IMR-90 (cell line): Measurements from ENCODE around the gene WASL.

Source experiments
- BHLHE40 ChIP-seq: fragments of 150-350 bp; IDR thresholded peaks from 2 replicates; pipeline ENCODE4 v1.6.1; 2016; ENCODE audit warnings: mild to moderate bottlenecking, low read depth, low read length
- FOS ChIP-seq: fragments of 150-350 bp; IDR thresholded peaks from 2 replicates; pipeline ENCODE4 v1.6.1; 2016; ENCODE audit warnings: low read depth, low read length
- MAFK ChIP-seq: IDR thresholded peaks from 2 replicates; pipeline ENCODE4 v1.6.1; 2012; ENCODE audit warnings: low read depth, low read length, improper control_type of control experiment
- MXI1 ChIP-seq: IDR thresholded peaks from 2 replicates; pipeline ENCODE4 v1.6.1; 2012; ENCODE audit warnings: low read depth, mild to moderate bottlenecking, low read length, moderate library complexity, borderline replicate concordance
- POLR2A ChIP-seq: IDR thresholded peaks from 2 replicates; pipeline ENCODE4 v1.6.1; 2012; ENCODE audit warnings: mild to moderate bottlenecking, low read depth, low read length
- RAD21 ChIP-seq: IDR thresholded peaks from 2 replicates; pipeline ENCODE4 v1.6.1; 2012; ENCODE audit warnings: low read length, improper control_type of control experiment
- RCOR1 ChIP-seq: IDR thresholded peaks from 2 replicates; pipeline ENCODE4 v1.6.1; 2012; ENCODE audit warnings: mild to moderate bottlenecking, low read length, improper control_type of control experiment; ENCODE audit not compliant: insufficient replicate concordance
- RFX5 ChIP-seq: IDR thresholded peaks from 2 replicates; pipeline ENCODE4 v1.8.0; 2012; ENCODE audit warnings: low read depth, mild to moderate bottlenecking, low read length, moderate library complexity
- SMC3 ChIP-seq: fragments of 150-350 bp; IDR thresholded peaks from 2 replicates; pipeline ENCODE4 v1.6.1; 2016; ENCODE audit warnings: low read depth, mild to moderate bottlenecking, antibody characterized with exemption, low read length, moderate library complexity
- TF ChIP-seq, protein P1 (sequence below): conservative IDR thresholded peaks from 2 replicates; pipeline ENCODE4 v1.5.1; 2012; ENCODE audit warnings: mild to moderate bottlenecking, low read depth, low read length, improper control_type of control experiment
- TF ChIP-seq, protein P2 (sequence below): fragments of 150-350 bp; IDR thresholded peaks from 2 replicates; pipeline ENCODE4 v1.6.1; 2017; ENCODE audit warnings: mild to moderate bottlenecking, antibody characterized with exemption, low read length, low read depth

DNA sequence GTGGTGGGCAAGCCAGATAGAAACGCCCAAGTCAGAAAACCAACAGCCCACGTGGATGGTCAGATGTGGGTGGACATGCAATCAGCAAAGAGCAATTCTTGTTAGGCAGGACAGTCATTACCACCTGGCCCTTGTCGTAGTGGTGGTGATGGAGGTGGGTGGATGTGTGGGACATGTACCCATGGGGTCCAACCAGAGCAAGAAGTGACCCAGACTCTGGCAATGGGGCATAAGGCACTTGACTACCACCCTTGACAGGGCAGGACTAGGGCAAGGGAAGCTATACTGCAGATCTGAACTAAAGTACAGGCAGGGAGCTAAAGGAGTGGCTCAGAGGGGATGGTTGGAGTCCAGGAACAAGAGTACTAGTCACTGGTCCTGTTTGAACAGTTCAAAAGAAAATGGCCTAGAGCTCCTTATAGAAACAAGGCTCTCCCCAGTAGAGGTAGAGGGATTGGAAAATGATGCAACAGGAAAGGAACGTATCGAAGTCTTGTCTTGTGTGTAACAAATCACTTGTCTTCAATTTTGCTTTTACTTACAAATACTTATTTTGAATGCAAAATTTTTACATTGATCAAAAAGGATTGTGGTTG, 75.6 kb downstream of the WASL start:
- TF ChIP-seq POLR2A = no peak
- TF ChIP-seq, protein P1, sequence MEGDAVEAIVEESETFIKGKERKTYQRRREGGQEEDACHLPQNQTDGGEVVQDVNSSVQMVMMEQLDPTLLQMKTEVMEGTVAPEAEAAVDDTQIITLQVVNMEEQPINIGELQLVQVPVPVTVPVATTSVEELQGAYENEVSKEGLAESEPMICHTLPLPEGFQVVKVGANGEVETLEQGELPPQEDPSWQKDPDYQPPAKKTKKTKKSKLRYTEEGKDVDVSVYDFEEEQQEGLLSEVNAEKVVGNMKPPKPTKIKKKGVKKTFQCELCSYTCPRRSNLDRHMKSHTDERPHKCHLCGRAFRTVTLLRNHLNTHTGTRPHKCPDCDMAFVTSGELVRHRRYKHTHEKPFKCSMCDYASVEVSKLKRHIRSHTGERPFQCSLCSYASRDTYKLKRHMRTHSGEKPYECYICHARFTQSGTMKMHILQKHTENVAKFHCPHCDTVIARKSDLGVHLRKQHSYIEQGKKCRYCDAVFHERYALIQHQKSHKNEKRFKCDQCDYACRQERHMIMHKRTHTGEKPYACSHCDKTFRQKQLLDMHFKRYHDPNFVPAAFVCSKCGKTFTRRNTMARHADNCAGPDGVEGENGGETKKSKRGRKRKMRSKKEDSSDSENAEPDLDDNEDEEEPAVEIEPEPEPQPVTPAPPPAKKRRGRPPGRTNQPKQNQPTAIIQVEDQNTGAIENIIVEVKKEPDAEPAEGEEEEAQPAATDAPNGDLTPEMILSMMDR = no peak
- TF ChIP-seq, protein P2, sequence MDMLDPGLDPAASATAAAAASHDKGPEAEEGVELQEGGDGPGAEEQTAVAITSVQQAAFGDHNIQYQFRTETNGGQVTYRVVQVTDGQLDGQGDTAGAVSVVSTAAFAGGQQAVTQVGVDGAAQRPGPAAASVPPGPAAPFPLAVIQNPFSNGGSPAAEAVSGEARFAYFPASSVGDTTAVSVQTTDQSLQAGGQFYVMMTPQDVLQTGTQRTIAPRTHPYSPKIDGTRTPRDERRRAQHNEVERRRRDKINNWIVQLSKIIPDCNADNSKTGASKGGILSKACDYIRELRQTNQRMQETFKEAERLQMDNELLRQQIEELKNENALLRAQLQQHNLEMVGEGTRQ = no peak
- TF ChIP-seq FOS = no peak
- no peak for TF ChIP-seq RCOR1
- TF ChIP-seq SMC3 = no peak
- no peak for TF ChIP-seq BHLHE40
- TF ChIP-seq RAD21 = no peak
- TF ChIP-seq MAFK = no peak
- no peak for TF ChIP-seq MXI1
- TF ChIP-seq RFX5 = no peak
